Uterus (tissue), 4 donors: ENCODE results near the gene NTF3. TPM values are rescaled to one million over a fixed set of nuclear protein-coding genes. Genes with fewer than 3 reads are reported as not detected.

Experiments
- DNase-seq, 2 donors: peaks; one replicate each; pipeline ENCODE4 v3.0.0-alpha.2; 2019 to 2020
- H3K27ac ChIP-seq, 2 donors: fragments of 200-600 bp; sonication (generic); 1 replicate in 1 of 2; 2 replicates in 1 of 2; pipeline ENCODE4 v1.5.1; 2016 to 2018
- H3K27me3 ChIP-seq, 2 donors: fragments of 200-600 bp; sonication (generic); one replicate each; pipeline ENCODE4 v1.5.1; 2018 to 2019; ENCODE audit warnings: control low read depth in 1 of 2
- H3K36me3 ChIP-seq, 2 donors: fragments of 200-600 bp; sonication (generic); one replicate each; pipeline ENCODE4 v1.5.1; 2019; ENCODE audit warnings: control low read depth in 1 of 2
- H3K4me1 ChIP-seq, 2 donors: fragments of 200-600 bp; sonication (generic); one replicate each; pipeline ENCODE4 v1.5.1; 2018 to 2019; ENCODE audit warnings: control low read depth in 1 of 2
- H3K4me3 ChIP-seq, 2 donors: fragments of 200-600 bp; sonication (generic); 1 replicate in 1 of 2; 2 replicates in 1 of 2; pipeline ENCODE4 v1.5.1; 2018 to 2019; ENCODE audit warnings: mild to moderate bottlenecking in 1 of 2
- H3K9me3 ChIP-seq, 2 donors: fragments of 200-600 bp; sonication (generic); one replicate each; pipeline ENCODE4 v1.5.1; 2019; ENCODE audit warnings: control low read depth in 1 of 2
- POLR2A ChIP-seq, 2 donors: fragments of 450-650 bp; IDR thresholded peaks; one replicate each; pipeline ENCODE4 v1.6.1; 2016; ENCODE audit warnings: antibody characterized with exemption in 2 of 2, mild to moderate bottlenecking in 1 of 2, moderate library complexity in 1 of 2
- intact Hi-C: fragments of 100-400 bp; cut with DNase I; formaldehyde crosslinking; loops from one replicate; pipeline ENCODE4 v1.15.1; 2023; ENCODE audit warnings: low total_unique reads
- total RNA-seq, 4 donors: library from RNA; depleted of rRNA in 3 of 4; stranded (reverse); fragments of >200 nt in 3 of 4; gene quantifications; one replicate each; pipeline versions ENCODE4 v1.1.0 to v1.2.4, GENCODE V29; 2014 to 2023
- TF ChIP-seq, protein P1 (sequence below), 4 experiments: fragments of 200-600 bp in 2 of 4; fragments of 450-650 bp in 2 of 4; sonication (generic) in 2 of 4; IDR thresholded peaks; one replicate each; pipeline ENCODE4 v1.5.1; 2016 to 2019; ENCODE audit warnings: antibody characterized with exemption in 4 of 4, mild to moderate bottlenecking in 2 of 4, moderate library complexity in 1 of 4
- donor health status: DM: yes; HTN: yes; CAD: no.

Gene NTF3
- total RNA-seq, 4 donors from 2014 or later: 0.26 to 7.1 (median 3.5) TPM; not detected in 1

DNA sequence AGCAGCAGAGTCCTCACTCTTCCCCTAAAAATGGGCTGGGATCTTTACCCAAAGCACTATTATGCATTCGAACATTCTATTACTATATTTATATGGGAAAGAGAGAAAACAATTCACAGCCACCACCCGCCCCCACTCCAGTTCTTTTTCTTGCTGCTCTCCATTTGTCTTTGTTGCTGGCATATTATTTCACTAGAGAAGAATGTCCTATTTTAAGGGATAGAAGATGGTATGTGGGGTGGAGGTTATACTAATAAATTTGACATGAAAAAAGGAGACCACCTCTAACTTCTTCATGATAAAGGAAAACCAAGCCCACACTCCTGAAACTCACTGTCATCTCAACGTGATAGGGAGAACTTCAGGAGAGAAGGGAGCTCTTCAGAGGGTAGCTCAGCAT is 28.5 kb upstream of the NTF3 start:
- intact Hi-C loops: no loop called here
- H3K27ac ChIP-seq: no peak overlapping the region
- H3K36me3 ChIP-seq: no peaks in the 10 kb centered on the region
- no peaks in the 10 kb centered on the region for H3K27me3 ChIP-seq
- TF ChIP-seq, protein P1, sequence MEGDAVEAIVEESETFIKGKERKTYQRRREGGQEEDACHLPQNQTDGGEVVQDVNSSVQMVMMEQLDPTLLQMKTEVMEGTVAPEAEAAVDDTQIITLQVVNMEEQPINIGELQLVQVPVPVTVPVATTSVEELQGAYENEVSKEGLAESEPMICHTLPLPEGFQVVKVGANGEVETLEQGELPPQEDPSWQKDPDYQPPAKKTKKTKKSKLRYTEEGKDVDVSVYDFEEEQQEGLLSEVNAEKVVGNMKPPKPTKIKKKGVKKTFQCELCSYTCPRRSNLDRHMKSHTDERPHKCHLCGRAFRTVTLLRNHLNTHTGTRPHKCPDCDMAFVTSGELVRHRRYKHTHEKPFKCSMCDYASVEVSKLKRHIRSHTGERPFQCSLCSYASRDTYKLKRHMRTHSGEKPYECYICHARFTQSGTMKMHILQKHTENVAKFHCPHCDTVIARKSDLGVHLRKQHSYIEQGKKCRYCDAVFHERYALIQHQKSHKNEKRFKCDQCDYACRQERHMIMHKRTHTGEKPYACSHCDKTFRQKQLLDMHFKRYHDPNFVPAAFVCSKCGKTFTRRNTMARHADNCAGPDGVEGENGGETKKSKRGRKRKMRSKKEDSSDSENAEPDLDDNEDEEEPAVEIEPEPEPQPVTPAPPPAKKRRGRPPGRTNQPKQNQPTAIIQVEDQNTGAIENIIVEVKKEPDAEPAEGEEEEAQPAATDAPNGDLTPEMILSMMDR (IDR thresholded peaks at IDR 0.05): no peak
- no peak for TF ChIP-seq POLR2A (IDR thresholded peaks at IDR 0.05)
- H3K4me3 ChIP-seq: no peak overlapping the region
- no peak for DNase-seq
- no peaks in the 10 kb centered on the region for H3K9me3 ChIP-seq
- H3K4me1 ChIP-seq: no peaks in the 10 kb centered on the region

DNA sequence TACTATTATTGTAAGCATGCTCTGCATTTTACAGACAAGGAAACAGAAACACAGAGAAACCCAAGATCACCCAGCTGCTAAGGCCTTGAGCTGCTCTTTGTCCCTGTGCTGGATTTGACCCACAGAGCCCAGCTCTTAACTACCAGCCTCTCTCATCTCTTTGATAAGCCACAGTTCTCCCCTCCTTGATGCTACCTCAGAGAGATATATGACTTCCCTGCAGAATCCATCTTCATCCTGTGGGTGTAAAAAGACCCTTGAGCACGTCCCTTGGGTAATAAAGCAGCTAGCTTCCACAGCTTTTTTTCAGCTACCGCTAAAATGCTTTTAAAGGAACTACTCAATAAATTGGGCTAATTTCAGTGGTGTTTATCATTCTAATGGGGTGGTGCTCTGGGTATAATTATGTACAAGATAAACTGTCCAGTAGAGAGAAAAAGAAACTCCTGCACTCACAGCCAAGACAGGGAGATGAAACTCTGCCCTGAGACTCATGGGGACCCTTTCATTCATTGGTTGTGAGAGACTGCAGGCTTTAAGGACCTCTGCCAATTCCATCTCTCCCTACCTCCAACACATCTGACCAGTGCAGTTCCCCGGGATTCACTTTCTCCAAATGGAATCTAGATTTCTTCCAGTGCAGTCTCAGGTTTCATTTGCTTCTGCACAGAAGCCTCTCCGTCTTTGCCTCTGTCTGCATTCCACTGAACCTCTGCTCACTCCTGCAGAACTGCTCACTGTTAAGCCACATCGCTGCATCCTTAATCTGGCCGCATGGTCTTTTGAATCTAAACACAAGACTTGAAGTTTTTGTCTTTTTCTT is 24.7 kb upstream of the NTF3 start:
- DNase-seq: no peak

DNA sequence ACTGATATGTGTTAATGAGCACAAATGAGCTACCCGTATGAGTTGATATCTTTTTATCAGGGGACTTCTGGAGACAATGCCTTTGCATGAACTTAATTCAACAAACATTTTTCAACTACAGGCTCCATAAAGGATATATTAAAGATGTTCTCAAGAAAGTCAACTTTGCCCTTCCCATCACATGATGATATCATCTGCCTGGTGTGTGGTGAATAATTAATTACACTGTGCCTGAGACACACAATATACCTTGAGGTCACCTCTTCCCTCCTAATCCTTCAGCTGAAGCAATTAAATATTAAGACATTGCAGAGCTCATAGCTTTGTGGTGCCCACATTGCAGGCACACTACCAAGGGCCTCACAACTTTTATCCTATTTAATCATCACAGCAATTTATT is 22.3 kb upstream of the NTF3 start:
- TF ChIP-seq, protein P1 (IDR thresholded peaks at IDR 0.05): no peak
- no peak for TF ChIP-seq POLR2A (IDR thresholded peaks at IDR 0.05)
- no peak overlapping the region for H3K4me3 ChIP-seq
- H3K9me3 ChIP-seq: no peaks in the 10 kb centered on the region
- no peaks in the 10 kb centered on the region for H3K36me3 ChIP-seq
- intact Hi-C loops: no loop called here
- no peak overlapping the region for H3K27ac ChIP-seq
- H3K4me1 ChIP-seq: no peaks in the 10 kb centered on the region
- no peak for DNase-seq
- no peaks in the 10 kb centered on the region for H3K27me3 ChIP-seq

More for the DNA sequence above, 24.7 kb upstream of the NTF3 start:
- intact Hi-C loops: no loop called here
- Histone ChIP-seq H3K36me3 (no peaks in the 10 kb centered on the region), H3K27me3 (no peaks in the 10 kb centered on the region), H3K27ac (no peak overlapping the region), H3K9me3 (no peaks in the 10 kb centered on the region), H3K4me1 (no peaks in the 10 kb centered on the region), H3K4me3 (no peak overlapping the region)
- no peak for TF ChIP-seq POLR2A (IDR thresholded peaks at IDR 0.05)
- TF ChIP-seq, protein P1 (IDR thresholded peaks at IDR 0.05): no peak

DNA sequence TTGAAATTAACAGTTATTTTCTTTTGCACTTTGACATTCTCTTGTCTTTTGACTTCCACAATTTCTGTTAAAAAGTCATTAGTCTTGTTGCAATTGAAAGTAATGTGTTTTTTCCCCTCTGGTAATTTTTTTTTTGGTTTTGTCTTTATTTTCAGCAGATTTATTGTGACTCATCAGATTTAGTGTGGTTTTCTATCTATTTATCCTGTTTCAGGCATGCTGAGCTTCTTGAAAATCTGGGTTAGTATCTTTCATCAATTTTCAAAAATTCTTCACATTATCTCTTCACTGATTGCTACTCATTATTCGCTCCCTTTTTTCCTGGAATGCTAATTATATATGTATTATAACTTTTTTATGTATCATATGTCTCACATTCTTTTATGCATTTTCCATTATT is 15.3 kb upstream of the NTF3 start:
- Histone ChIP-seq H3K36me3 (no peaks in the 10 kb centered on the region), H3K27me3 (no peaks in the 10 kb centered on the region), H3K4me3 (no peak overlapping the region), H3K27ac (no peak overlapping the region), H3K4me1 (no peaks in the 10 kb centered on the region), H3K9me3 (no peaks in the 10 kb centered on the region)
- TF ChIP-seq POLR2A (IDR thresholded peaks at IDR 0.05): no peak
- TF ChIP-seq, protein P1 (IDR thresholded peaks at IDR 0.05): no peak
- DNase-seq: no peak
- intact Hi-C loops: no loop called here

DNA sequence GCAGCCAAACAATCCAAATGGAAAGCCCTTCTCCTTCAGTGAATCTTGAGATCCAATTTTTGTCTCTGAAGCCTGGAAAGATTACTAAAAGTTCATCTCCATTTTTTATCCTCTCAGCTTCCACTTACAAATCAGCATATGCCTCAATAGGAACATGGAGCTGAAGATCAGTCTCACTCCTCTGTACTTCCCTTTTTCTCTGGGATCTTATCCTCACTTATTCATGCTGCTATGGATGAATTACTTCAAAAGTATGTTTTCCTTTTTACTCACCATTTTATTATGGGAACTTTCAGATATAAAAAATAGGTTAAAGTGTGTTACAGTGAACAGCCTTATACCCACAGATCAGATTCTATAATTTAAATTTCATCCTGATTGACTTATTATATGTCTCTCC is 14.4 kb upstream of the NTF3 start:
- intact Hi-C loops: no loop called here
- no peaks in the 10 kb centered on the region for H3K4me1 ChIP-seq
- no peak overlapping the region for H3K27ac ChIP-seq
- no peaks in the 10 kb centered on the region for H3K9me3 ChIP-seq
- no peaks in the 10 kb centered on the region for H3K27me3 ChIP-seq
- no peaks in the 10 kb centered on the region for H3K36me3 ChIP-seq
- no peak overlapping the region for H3K4me3 ChIP-seq
- no peak for TF ChIP-seq POLR2A (IDR thresholded peaks at IDR 0.05)
- TF ChIP-seq, protein P1 (IDR thresholded peaks at IDR 0.05): no peak
- no peak for DNase-seq
